LNCAP (cell line): ENCODE data around the gene GALNS.
A peak's percentile ranks its signal among the peaks of the same experiment; 100 is the strongest.

Experiments used
- TF ChIP-seq, protein P1 (sequence below): fragments of 450-650 bp; IDR thresholded peaks from 2 replicates; pipeline ENCODE4 v1.5.1; 2017; ENCODE audit warnings: mild to moderate bottlenecking

GALNS gene

DNA sequence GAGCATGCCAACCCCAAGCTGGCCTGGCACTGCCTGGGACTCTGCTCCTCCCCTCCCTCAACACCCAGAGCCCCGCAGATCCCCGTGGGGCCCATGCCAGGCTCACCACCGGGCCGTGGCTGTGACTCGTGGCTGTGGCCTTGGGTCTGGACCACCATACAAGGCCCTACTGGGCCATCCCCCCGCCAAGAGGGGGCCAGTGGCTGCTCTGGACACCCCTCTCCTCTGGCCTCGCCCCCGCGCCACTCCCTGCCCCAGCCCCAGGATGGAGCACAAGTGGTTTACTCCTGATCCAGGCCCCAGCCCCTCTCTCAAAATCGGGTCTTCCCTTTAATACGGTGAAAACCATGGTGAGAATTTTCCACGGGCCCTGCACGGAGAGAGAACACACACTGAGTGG lies 6.7 kb upstream of the GALNS start:
- TF ChIP-seq, protein P1, sequence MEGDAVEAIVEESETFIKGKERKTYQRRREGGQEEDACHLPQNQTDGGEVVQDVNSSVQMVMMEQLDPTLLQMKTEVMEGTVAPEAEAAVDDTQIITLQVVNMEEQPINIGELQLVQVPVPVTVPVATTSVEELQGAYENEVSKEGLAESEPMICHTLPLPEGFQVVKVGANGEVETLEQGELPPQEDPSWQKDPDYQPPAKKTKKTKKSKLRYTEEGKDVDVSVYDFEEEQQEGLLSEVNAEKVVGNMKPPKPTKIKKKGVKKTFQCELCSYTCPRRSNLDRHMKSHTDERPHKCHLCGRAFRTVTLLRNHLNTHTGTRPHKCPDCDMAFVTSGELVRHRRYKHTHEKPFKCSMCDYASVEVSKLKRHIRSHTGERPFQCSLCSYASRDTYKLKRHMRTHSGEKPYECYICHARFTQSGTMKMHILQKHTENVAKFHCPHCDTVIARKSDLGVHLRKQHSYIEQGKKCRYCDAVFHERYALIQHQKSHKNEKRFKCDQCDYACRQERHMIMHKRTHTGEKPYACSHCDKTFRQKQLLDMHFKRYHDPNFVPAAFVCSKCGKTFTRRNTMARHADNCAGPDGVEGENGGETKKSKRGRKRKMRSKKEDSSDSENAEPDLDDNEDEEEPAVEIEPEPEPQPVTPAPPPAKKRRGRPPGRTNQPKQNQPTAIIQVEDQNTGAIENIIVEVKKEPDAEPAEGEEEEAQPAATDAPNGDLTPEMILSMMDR: no peak

DNA sequence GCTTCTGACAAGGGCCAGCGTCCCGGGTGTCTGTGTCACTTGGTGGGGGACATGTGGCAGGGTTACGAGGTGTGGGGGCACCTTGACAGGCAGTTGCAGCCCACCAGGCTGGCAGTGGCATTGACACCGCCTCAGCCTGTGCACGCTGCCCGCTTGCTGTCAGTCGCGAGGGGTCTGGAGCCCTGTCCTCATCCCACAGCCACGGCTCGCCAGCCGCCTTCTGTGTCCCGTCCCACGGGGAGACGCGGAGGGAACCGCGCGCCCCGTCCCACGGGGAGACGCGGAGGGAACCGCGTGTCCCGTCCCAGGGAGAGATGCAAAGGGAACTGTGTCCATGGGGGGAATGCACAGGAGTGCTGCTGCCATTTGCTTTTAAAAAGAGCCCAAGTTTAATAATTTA lies 6.2 kb upstream of the GALNS start:
- TF ChIP-seq, protein P1: no peak

DNA sequence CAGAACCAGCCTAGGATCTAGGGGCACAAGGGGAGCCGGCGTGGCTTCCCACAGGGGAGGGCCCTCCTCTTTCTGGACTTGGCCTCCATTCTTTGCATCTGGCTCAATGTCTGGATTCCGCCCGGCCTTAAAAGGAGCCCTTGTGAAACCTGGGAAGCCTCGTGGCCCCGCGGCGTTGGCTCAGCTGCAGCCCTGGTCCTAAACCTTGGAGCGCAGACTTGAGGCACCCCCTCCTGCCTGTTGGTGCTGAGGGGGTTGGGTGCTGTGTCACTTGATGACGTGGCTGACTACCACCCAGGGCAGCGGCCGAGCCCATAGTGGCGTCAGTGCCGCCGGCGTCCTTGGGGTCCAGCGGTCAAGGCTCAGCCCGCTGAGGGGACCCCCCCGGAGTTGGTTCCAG lies 4.6 kb upstream of the GALNS start:
- TF ChIP-seq, protein P1: no peak

DNA sequence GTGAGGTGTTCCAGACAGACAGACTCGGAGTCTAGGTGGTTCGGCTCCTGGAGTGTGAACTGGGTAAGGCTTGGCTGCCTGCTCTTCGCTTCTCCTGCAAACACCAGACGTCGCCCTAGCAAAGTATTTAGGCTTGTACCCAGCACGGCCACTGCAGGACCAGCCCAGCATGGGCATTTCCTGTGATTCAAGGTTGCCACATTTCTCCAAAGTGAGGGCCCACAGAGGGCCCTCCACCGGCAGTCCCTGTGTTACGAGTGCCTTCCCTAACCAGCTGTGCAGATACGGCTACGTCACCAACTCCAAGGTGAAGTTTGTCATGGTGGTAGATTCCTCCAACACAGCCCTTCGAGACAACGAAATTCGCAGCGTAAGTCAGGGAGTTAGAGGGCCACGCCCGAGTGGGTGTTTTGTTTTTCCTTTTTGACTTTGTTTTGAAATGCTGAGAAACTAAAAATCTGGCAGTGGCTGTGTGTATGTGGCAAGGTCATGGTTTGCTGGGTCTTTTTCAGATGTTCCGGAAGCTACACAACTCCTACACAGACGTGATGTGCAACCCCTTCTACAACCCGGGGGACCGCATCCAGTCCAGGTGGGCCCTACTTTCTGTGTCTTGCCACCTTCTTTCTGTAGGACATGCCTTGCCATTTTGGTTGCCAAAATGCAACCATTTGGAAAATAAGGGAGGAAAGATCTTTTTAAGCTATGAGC lies 2.8 kb upstream of the GALNS start:
- TF ChIP-seq, protein P1: no peak

GRCh38 chr16:88857728-88858339 lies 1.1 kb upstream of the GALNS start:
- TF ChIP-seq, protein P1: peak; percentile 85

DNA sequence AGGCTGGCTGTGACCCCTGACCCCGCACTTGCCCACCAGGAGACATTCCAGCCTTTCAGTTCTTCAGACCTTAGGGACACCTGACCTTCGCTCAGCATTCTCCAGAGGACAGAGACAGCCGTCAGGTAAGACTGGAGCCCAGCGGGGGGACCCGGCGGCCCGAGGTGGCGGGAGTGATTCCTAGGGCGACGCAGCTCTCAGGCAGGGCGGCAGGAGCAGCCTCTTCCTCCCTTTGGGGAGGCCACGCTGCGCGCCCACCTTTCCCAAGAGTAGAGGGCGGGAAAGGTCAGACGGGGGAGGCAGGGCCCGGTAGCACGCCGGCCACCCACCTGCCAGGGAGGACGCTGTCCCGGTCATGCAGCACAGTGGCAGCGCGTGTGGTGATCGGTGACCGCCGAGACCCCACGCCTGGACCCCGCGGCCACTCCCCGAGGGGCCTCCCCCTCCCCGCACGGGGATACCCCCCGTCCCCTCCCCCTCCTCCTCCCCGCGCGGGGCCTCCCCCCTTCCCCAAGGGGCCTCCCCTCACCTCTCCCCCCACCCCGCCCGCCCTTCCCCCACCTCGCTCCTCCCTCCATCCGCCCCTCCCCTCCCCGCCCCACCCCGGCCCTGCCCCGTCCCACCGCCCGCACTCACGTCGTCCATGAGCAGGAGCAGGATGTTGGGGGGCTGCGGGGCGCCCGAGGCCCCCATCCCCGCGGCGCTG lies 472 bp downstream of the GALNS start:
- TF ChIP-seq, protein P1: no peak

DNA sequence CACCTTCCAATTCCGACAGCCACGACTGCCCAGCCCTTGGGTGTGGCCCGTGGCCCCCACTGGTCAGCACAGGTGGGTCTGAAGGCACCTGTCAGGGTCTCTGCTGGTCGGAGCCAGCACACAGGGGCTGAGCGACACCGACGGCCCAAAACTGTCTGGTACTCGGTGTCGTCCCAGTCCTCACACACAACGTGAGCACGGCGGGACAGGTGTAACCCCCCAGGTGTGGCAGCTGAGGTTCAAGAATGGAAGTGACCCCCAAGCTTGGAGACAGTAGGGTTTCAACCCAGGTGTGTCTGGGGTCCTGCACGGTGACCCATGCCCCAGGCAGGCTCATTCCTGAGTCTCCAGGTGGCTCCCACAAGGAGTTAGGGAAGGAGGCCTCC lies 1.0 kb downstream of the GALNS start:
- TF ChIP-seq, protein P1: no peak
